ENCODE measurements around the gene ZNF732.

GRCh38 chr4:273309-274017, 31.8 kb downstream of the ZNF732 start:
- TF ChIP-seq POLR2A (IDR thresholded peaks at IDR 0.05) (no peak), POLR2AphosphoS5 (IDR thresholded peaks at IDR 0.05) (no peak)
